K562 (cell line): ENCODE data around the gene SUSD5. TPM values are rescaled to one million over a fixed set of nuclear protein-coding genes. Genes with fewer than 3 reads are reported as not detected.

ENCODE experiments used
- ATAC-seq: fragments of 200-7000 bp; cut with Tn5 transposase; 3 replicates; pipeline ENCODE4 v1.9.1; 2020; ENCODE audit warnings: moderate library complexity
- BruUV-seq: library from RNA; stranded (reverse); fragments of 400-500 nt; replicated peaks from 2 replicates; lab custom pipeline; 2021; lab: Mats Ljungman, UMichigan
- CTCF ChIA-PET: fragments of 300-600 bp; formaldehyde crosslinking; extraction: SDS; loops from one replicate; lab custom pipeline; 2021; ENCODE audit warnings: low intra/inter-chr PET ratio; lab: Yijun Ruan, JAX
- POLR2A ChIA-PET: fragments of 300-600, 350-650 bp; sonication (Branson Sonifier 250); formaldehyde crosslinking; extraction: SDS; loops from one replicate; lab custom pipeline; 2021; ENCODE audit warnings: antibody characterized with exemption, inconsistent platforms; lab: Yijun Ruan, JAX
- DNase-seq, 4 experiments: peaks; one replicate each; pipeline versions ENCODE4 v3.0.0 to v3.0.0-alpha.2; 2011 to 2018; ENCODE audit warnings: low spot score in 3 of 4, mixed read lengths in 3 of 4; ENCODE audit errors: extremely low read depth in 1 of 4
- FAIRE-seq: peaks from 2 replicates; lab custom pipeline; 2011; peaks lifted over from hg19 to GRCh38; lab: Jason Lieb, UNC
- H2AFZ ChIP-seq: 2 replicates; pipeline ENCODE4 v1.6.0; 2011; ENCODE audit warnings: low read depth, low read length, control low read depth, inconsistent platforms
- H3K27ac ChIP-seq: fragments of 200-600 bp; 3 replicates; pipeline ENCODE4 v1.8.0; 2011; ENCODE audit warnings: low read depth, mild to moderate bottlenecking, control low read depth, inconsistent platforms, low read length, moderate library complexity, mixed read lengths; ENCODE audit errors: extremely low read depth
- H3K27me3 ChIP-seq, 2 experiments: fragments of 300-600 bp in 1 of 2; 2 replicates in 1 of 2; 3 replicates in 1 of 2; pipeline versions ENCODE4 v1.6.0 to v1.8.0; 2011; ENCODE audit warnings: inconsistent platforms in 2 of 2, low read length in 2 of 2, mild to moderate bottlenecking in 1 of 2, mixed read lengths in 1 of 2, moderate library complexity in 1 of 2; ENCODE audit not compliant: control insufficient read depth in 2 of 2, insufficient read depth in 2 of 2
- H3K36me3 ChIP-seq: fragments of 300-600 bp; 3 replicates; pipeline ENCODE4 v1.8.0; 2011; ENCODE audit warnings: mild to moderate bottlenecking, low read length, inconsistent platforms; ENCODE audit not compliant: control insufficient read depth, insufficient read depth
- H3K4me1 ChIP-seq, 2 experiments: fragments of 200-600 bp in 1 of 2; replicated peaks in 1 of 2; 2 replicates in 1 of 2; 3 replicates in 1 of 2; pipeline versions ENCODE4 v1.5.1 to v1.8.0; 2011; ENCODE audit warnings: inconsistent platforms in 2 of 2, low read length in 2 of 2, mild to moderate bottlenecking in 1 of 2, mixed read lengths in 1 of 2, moderate library complexity in 1 of 2; ENCODE audit not compliant: control insufficient read depth in 2 of 2, insufficient read depth in 2 of 2
- H3K4me2 ChIP-seq: 2 replicates; pipeline ENCODE4 v1.6.1; 2011; ENCODE audit warnings: low read length, control low read depth, inconsistent platforms, mixed read lengths; ENCODE audit not compliant: insufficient read depth
- H3K4me3 ChIP-seq: fragments of 200-600 bp; sonication (generic), shearing (Covaris generic); 2 replicates; pipeline ENCODE4 v1.5.1; 2016; ENCODE audit warnings: control low read depth, inconsistent platforms
- H3K79me2 ChIP-seq: fragments of 200-600 bp; 3 replicates; pipeline ENCODE4 v1.8.0; 2011; ENCODE audit warnings: low read length, inconsistent platforms; ENCODE audit not compliant: control insufficient read depth, insufficient read depth
- H3K9ac ChIP-seq, 2 experiments: 2 replicates each; pipeline versions ENCODE4 v1.6.0 to v1.6.1; 2011; ENCODE audit warnings: low read depth in 2 of 2, low read length in 2 of 2, control low read depth in 1 of 2, inconsistent platforms in 1 of 2, mild to moderate bottlenecking in 1 of 2, mixed read lengths in 1 of 2; ENCODE audit not compliant: insufficient read depth in 1 of 2
- H3K9me1 ChIP-seq: one replicate; pipeline ENCODE4 v1.6.0; 2011; ENCODE audit warnings: inconsistent platforms, mild to moderate bottlenecking, low read length, moderate library complexity; ENCODE audit not compliant: control insufficient read depth, insufficient read depth
- H3K9me3 ChIP-seq: replicated peaks from 2 replicates; pipeline ENCODE4 v1.5.1; 2011; ENCODE audit warnings: low read depth, low read length, inconsistent platforms; ENCODE audit not compliant: control insufficient read depth, insufficient read depth
- H4K20me1 ChIP-seq: replicated peaks from 2 replicates; pipeline ENCODE4 v1.6.1; 2011; ENCODE audit warnings: low read length, inconsistent platforms, mixed read lengths; ENCODE audit not compliant: control insufficient read depth, insufficient read depth
- GABPB1 ChIP-seq: sonication (generic); formaldehyde crosslinking; IDR thresholded peaks from 2 replicates; pipeline ENCODE4 v1.8.0; 2022; ENCODE audit warnings: mild to moderate bottlenecking, missing genetic modification reagents
- LARP7 ChIP-seq: fragments of 450-650 bp; IDR thresholded peaks from 2 replicates; pipeline ENCODE4 v1.6.1; 2016
- TSC22D4 ChIP-seq: fragments of 450-650 bp; IDR thresholded peaks from 2 replicates; pipeline ENCODE4 v1.6.1; 2016; ENCODE audit warnings: missing genetic modification characterization, missing biosample characterization, control low read depth
- ZNF785 ChIP-seq: fragments of 250-450 bp; sonication (Bioruptor Pico); IDR thresholded peaks from 2 replicates; pipeline ENCODE4 v1.4.0; 2020; ENCODE audit warnings: mild to moderate bottlenecking
- WGBS: fragments of 100-300 bp; shearing (Covaris generic); methylation state at CpG from one replicate; pipeline ENCODE4 v1.1.6; 2016; ENCODE audit warnings: low coverage, mixed read lengths; ENCODE audit not compliant: insufficient coverage; ENCODE audit errors: missing lambda C conversion rate; 5-methylcytosine and 5-hydroxymethylcytosine counted together
- in situ Hi-C: fragments of 300-500 bp; cut with MboI; formaldehyde crosslinking; loops from 4 replicates; pipeline ENCODE4 v1.15.0; 2018; ENCODE audit warnings: inconsistent platforms, mixed read lengths
- intact Hi-C: fragments of 100-400 bp; cut with micrococcal nuclease; formaldehyde crosslinking; loops from 2 replicates; pipeline ENCODE4 v1.14.2; 2022
- polyA plus RNA-seq, 8 experiments: library from polyadenylated mRNA; depleted of rRNA in 4 of 8; stranded (reverse) in 5 of 8; unstranded in 3 of 8; fragments of >200 nt; fragmentation: Nextera tagmentation in 2 of 8; fragmentation: Illumina TruSeq in 1 of 8; extraction: Ambion mirVana in 2 of 8; extraction: Trizol in 1 of 8; gene quantifications; 2 replicates each; pipeline versions ENCODE4 v1.2.1 to v1.2.3, GENCODE V29; 2011 to 2014; ENCODE audit warnings: inconsistent platforms in 1 of 8, missing spikeins in 1 of 8
- total RNA-seq, 7 experiments: library from RNA; depleted of rRNA in 6 of 7; stranded (reverse); fragments of >200 nt in 6 of 7; fragmentation: Illumina TruSeq in 2 of 7; extraction: Trizol in 2 of 7; gene quantifications; 2 replicates each; pipeline versions ENCODE4 v1.2.1 to v1.2.3, GENCODE V29; 2011 to 2021; ENCODE audit warnings: low replicate concordance in 1 of 7
- TF ChIP-seq, protein P1 (sequence below), 3 experiments: fragments of 200-800 bp in 1 of 3; fragments of 250-450 bp in 1 of 3; fragments of 450-650 bp in 1 of 3; sonication (Bioruptor Pico) in 1 of 3; sonication (Bioruptor generic) in 1 of 3; formaldehyde crosslinking in 1 of 3; IDR thresholded peaks; 2 replicates each; pipeline versions ENCODE4 v1.6.1 to v1.8.0; 2016 to 2022; ENCODE audit warnings: mild to moderate bottlenecking in 2 of 3, missing genetic modification characterization in 2 of 3, missing compliant biosample characterization in 1 of 3, moderate library complexity in 1 of 3

SUSD5 gene
- total and polyA plus RNA-seq, 9 of the 15 experiments (the other 6 are each of a cell fraction or from before 2014, with no cell fraction given): not detected

- no peaks in the 10 kb centered on the region for H3K9me3 ChIP-seq
- no peak overlapping the region for H3K9ac ChIP-seq
- no peaks in the 10 kb centered on the region for H3K36me3 ChIP-seq
- FAIRE-seq (no peak), ATAC-seq (no peak; the same call in 2 of the 3 replicates)
- no peak overlapping the region for H3K4me3 ChIP-seq
- H3K9me1 ChIP-seq: peaks cover 3% of the 10 kb centered on the region
- POLR2A ChIA-PET: interaction anchor here (0.7 to 1.3 kb wide), 2 partner anchors 18 to 43 kb away, joined by 3 to 4 read pairs; no protein-coding TSS in a partner anchor
- BruUV-seq: no TSS peak
- WGBS: 2% methylated on average over 4 of the region's 4 CpGs
- H3K27me3 ChIP-seq: peaks cover 35 to 42% of the 10 kb centered on the region in 2 experiments; a peak in 4 of 5 replicates
- H3K4me1 ChIP-seq: peaks cover 0 to 3% of the 10 kb centered on the region in 2 experiments; a peak in 2 of 5 replicates
- no peaks in the 10 kb centered on the region for H4K20me1 ChIP-seq
- CTCF ChIA-PET: no interaction called here
- H3K27ac ChIP-seq: no peak overlapping the region
- in situ Hi-C loops: no loop called here
- TF ChIP-seq ZNF785 (no peak), GABPB1 (CRISPR knock-in tag) (no peak), LARP7 (no peak), TSC22D4 (tag) (no peak)
- TF ChIP-seq, protein P1, sequence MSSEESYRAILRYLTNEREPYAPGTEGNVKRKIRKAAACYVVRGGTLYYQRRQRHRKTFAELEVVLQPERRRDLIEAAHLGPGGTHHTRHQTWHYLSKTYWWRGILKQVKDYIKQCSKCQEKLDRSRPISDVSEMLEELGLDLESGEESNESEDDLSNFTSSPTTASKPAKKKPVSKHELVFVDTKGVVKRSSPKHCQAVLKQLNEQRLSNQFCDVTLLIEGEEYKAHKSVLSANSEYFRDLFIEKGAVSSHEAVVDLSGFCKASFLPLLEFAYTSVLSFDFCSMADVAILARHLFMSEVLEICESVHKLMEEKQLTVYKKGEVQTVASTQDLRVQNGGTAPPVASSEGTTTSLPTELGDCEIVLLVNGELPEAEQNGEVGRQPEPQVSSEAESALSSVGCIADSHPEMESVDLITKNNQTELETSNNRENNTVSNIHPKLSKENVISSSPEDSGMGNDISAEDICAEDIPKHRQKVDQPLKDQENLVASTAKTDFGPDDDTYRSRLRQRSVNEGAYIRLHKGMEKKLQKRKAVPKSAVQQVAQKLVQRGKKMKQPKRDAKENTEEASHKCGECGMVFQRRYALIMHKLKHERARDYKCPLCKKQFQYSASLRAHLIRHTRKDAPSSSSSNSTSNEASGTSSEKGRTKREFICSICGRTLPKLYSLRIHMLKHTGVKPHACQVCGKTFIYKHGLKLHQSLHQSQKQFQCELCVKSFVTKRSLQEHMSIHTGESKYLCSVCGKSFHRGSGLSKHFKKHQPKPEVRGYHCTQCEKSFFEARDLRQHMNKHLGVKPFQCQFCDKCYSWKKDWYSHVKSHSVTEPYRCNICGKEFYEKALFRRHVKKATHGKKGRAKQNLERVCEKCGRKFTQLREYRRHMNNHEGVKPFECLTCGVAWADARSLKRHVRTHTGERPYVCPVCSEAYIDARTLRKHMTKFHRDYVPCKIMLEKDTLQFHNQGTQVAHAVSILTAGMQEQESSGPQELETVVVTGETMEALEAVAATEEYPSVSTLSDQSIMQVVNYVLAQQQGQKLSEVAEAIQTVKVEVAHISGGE (CRISPR knock-in tag; IDR thresholded peaks at IDR 0.05): no peak
- TF ChIP-seq, all 486 proteins: peak for 0
- no peak for DNase-seq
- H3K79me2 ChIP-seq: no peaks in the 10 kb centered on the region
- H3K4me2 ChIP-seq: no peak overlapping the region
- intact Hi-C loops: no loop called here
- H2AFZ ChIP-seq: no peak overlapping the region
Measured at GRCh38 chr3:33174095-33174494, 44.5 kb downstream of the SUSD5 start.
